ENCODE data around the gene PPL.

- TF ChIP-seq CTCF (IDR thresholded peaks at IDR 0.05) (no peak), POLR2AphosphoS5 (IDR thresholded peaks at IDR 0.05) (no peak), POLR2A (IDR thresholded peaks at IDR 0.05) (no peak), EP300 (IDR thresholded peaks at IDR 0.05) (no peak)
These were observed 13.1 kb downstream of the PPL start for GRCh38 chr16:4923853-4924252.

All from suprapubic skin (tissue), 4 donors.